Loucy (cell line): ENCODE data around the gene NKX2-4.
"Not testable (repeated sequence)": the region's sequence is repeated elsewhere in the genome, so short reads cannot be mapped to it uniquely, and the experiment has no call there.

Experiments used
- H2AFZ ChIP-seq: fragments of 200-600 bp; sonication (generic); 2 replicates; pipeline ENCODE4 v1.6.0; 2016; ENCODE audit warnings: antibody characterized with exemption, mild to moderate bottlenecking, low read length, moderate library complexity
- H3F3A ChIP-seq: fragments of 200-600 bp; 2 replicates; pipeline ENCODE4 v1.6.0; 2016; ENCODE audit warnings: antibody characterized with exemption, low read depth, mild to moderate bottlenecking
- H3K27me3 ChIP-seq: fragments of 200-600 bp; sonication (generic); 2 replicates; pipeline ENCODE4 v1.6.1; 2014; ENCODE audit warnings: low read length, mild to moderate bottlenecking; ENCODE audit not compliant: insufficient read depth, poor library complexity, severe bottlenecking
- H3K36me3 ChIP-seq: fragments of 200-600 bp; sonication (generic); 2 replicates; pipeline ENCODE4 v1.6.1; 2016; ENCODE audit warnings: low read length; ENCODE audit not compliant: insufficient read depth
- H3K4me1 ChIP-seq: fragments of 200-600 bp; sonication (generic); 2 replicates; pipeline ENCODE4 v1.5.1; 2014; ENCODE audit warnings: low read length, mild to moderate bottlenecking; ENCODE audit not compliant: insufficient read depth, poor library complexity, severe bottlenecking
- H3K4me2 ChIP-seq: fragments of 200-600 bp; sonication (generic); 2 replicates; pipeline ENCODE4 v1.6.0; 2014; ENCODE audit warnings: antibody characterized with exemption, low read length, low read depth, mild to moderate bottlenecking; ENCODE audit not compliant: poor library complexity, severe bottlenecking
- H3K4me3 ChIP-seq: fragments of 200-600 bp; sonication (generic); 2 replicates; pipeline ENCODE4 v1.5.1; 2014; ENCODE audit warnings: low read length, mild to moderate bottlenecking, mixed read lengths; ENCODE audit not compliant: poor library complexity, severe bottlenecking
- H3K79me2 ChIP-seq: fragments of 200-600 bp; sonication (generic); 2 replicates; pipeline ENCODE4 v1.6.1; 2014; ENCODE audit warnings: low read length; ENCODE audit not compliant: insufficient read depth
- H3K9ac ChIP-seq: fragments of 200-600 bp; sonication (generic); 2 replicates; pipeline ENCODE4 v1.6.0; 2014; ENCODE audit warnings: mild to moderate bottlenecking, low read depth, low read length, moderate library complexity; ENCODE audit not compliant: poor library complexity, severe bottlenecking
- H3K9me2 ChIP-seq: fragments of 200-600 bp; sonication (generic); replicated peaks from 2 replicates; pipeline ENCODE4 v1.6.1; 2016; ENCODE audit warnings: low read depth, low read length, mixed read lengths
- H3K9me3 ChIP-seq: fragments of 200-600 bp; sonication (generic); 2 replicates; pipeline ENCODE4 v1.6.1; 2014; ENCODE audit warnings: mild to moderate bottlenecking, antibody characterized with exemption, low read length, low read depth; ENCODE audit not compliant: insufficient read depth
- H4K20me1 ChIP-seq: fragments of 200-600 bp; sonication (generic); 2 replicates; pipeline ENCODE4 v1.6.0; 2014; ENCODE audit warnings: antibody characterized with exemption, low read length, mild to moderate bottlenecking; ENCODE audit not compliant: insufficient read depth, poor library complexity, severe bottlenecking
- CTCF ChIP-seq: fragments of 200-600 bp; sonication (generic); conservative IDR thresholded peaks from 2 replicates; pipeline ENCODE4 v1.5.1; 2014; ENCODE audit warnings: mild to moderate bottlenecking, antibody characterized with exemption, low read length
- EZH2phosphoT487 ChIP-seq: fragments of 200-600 bp; IDR thresholded peaks from 2 replicates; pipeline ENCODE4 v1.6.1; 2018; ENCODE audit warnings: antibody characterized with exemption, mild to moderate bottlenecking, moderate library complexity, borderline replicate concordance

NKX2-4 gene

GRCh38 chr20:21421601-21422236 is 24.4 kb upstream of the NKX2-4 start:
- Histone ChIP-seq H4K20me1 (no peaks in the 10 kb centered on the region), H3K9me2 (no peaks in the 10 kb centered on the region), H3K9me3 (peaks cover 3% of the 10 kb centered on the region), H2AFZ (no peak overlapping the region), H3K27me3 (no peaks in the 10 kb centered on the region), H3F3A (no peaks in the 10 kb centered on the region), H3K79me2 (no peaks in the 10 kb centered on the region), H3K4me1 (no peaks in the 10 kb centered on the region), H3K4me2 (no peak overlapping the region), H3K4me3 (no peak overlapping the region), H3K9ac (no peak overlapping the region), H3K36me3 (no peaks in the 10 kb centered on the region)
- TF ChIP-seq CTCF = no peak
- TF ChIP-seq EZH2phosphoT487 = no peak

- not testable (repeated sequence) for H3K36me3 ChIP-seq, H3K79me2 ChIP-seq, H3K9me2 ChIP-seq, H3K9ac ChIP-seq, H3K27me3 ChIP-seq, H3K4me3 ChIP-seq, H3K4me2 ChIP-seq, H2AFZ ChIP-seq, H4K20me1 ChIP-seq, H3K4me1 ChIP-seq, H3K9me3 ChIP-seq, H3F3A ChIP-seq
Measured at GRCh38 chr20:21419147-21419546, 21.8 kb upstream of the NKX2-4 start.

GRCh38 chr20:21413996-21414395 is 16.7 kb upstream of the NKX2-4 start:
- H3K79me2 ChIP-seq, H3K4me3 ChIP-seq, H3K4me1 ChIP-seq, H3K9me2 ChIP-seq, H3K4me2 ChIP-seq, H3K36me3 ChIP-seq, H3F3A ChIP-seq, H3K27me3 ChIP-seq, H3K9ac ChIP-seq, H2AFZ ChIP-seq, H4K20me1 ChIP-seq, H3K9me3 ChIP-seq: not testable (repeated sequence)

GRCh38 chr20:21411725-21412124 is 14.4 kb upstream of the NKX2-4 start:
- Histone ChIP-seq H3K79me2 (no peaks in the 10 kb centered on the region), H3K9me3 (no peaks in the 10 kb centered on the region; the same call in 1 of the 2 replicates), H3K4me2 (no peak overlapping the region), H3F3A (no peaks in the 10 kb centered on the region), H3K4me3 (no peak overlapping the region), H3K9me2 (no peaks in the 10 kb centered on the region), H3K27me3 (no peaks in the 10 kb centered on the region), H2AFZ (no peak overlapping the region), H3K36me3 (no peaks in the 10 kb centered on the region), H3K9ac (no peak overlapping the region), H3K4me1 (no peaks in the 10 kb centered on the region), H4K20me1 (no peaks in the 10 kb centered on the region)
- TF ChIP-seq EZH2phosphoT487 = no peak
- TF ChIP-seq CTCF = no peak
